Umbilical cord (tissue), 2 donors: Measurements from ENCODE around the gene FMN2. TPM values are rescaled to one million over a fixed set of nuclear protein-coding genes. Genes with fewer than 3 reads are reported as not detected.

Source experiments
- DNase-seq: peaks from one replicate; pipeline ENCODE4 v3.0.0-alpha.2; 2015; ENCODE audit warnings: low spot score
- total RNA-seq: library from RNA; depleted of rRNA; stranded (reverse); fragments of >200 nt; gene quantifications from one replicate; pipeline ENCODE4 v1.2.3, GENCODE V29; 2014; ENCODE audit warnings: low replicate concordance; ENCODE audit not compliant: insufficient read depth

Gene FMN2
- total RNA-seq, 1 donor from 2014 or later = 6.5 TPM

GRCh38 chr1:240420766-240421165, 329.1 kb downstream of the FMN2 start:
- DNase-seq = no peak

- DNase-seq = no peak
Measured at GRCh38 chr1:240423246-240423924, 331.7 kb downstream of the FMN2 start.

- DNase-seq = no peak
Measured at GRCh38 chr1:240424740-240425464, 333.2 kb downstream of the FMN2 start.

- DNase-seq = no peak
Measured at GRCh38 chr1:240426051-240426450, 334.4 kb downstream of the FMN2 start.

DNA sequence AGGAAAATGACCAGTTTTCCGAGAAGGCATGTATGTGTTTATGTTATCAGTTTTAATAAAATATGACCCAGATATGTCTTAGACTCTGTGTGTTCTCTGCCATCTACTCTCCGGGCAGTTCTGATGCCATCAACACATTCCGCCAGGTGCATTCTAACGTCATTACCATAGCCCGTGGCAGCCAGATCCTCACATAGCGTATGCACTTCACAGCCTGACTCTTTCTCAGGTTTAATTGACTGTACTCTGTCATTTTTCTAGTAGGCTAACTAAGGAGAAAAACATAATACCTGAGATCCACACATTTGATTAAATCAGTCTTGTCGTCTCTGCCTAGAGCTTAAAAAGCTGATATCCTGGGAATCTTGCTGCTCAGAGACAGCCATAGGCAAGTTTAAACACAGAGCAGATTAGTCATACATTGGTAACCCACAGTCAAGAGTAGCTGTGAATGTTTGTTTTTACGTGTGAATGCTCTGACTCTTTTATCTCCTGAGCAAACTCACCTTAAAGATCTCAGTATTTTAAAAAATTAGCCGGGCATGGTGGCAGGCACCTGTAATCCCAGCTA, 344.4 kb downstream of the FMN2 start:
- DNase-seq = no peak

GRCh38 chr1:240441669-240442068, 350.0 kb downstream of the FMN2 start:
- DNase-seq = no peak

DNA sequence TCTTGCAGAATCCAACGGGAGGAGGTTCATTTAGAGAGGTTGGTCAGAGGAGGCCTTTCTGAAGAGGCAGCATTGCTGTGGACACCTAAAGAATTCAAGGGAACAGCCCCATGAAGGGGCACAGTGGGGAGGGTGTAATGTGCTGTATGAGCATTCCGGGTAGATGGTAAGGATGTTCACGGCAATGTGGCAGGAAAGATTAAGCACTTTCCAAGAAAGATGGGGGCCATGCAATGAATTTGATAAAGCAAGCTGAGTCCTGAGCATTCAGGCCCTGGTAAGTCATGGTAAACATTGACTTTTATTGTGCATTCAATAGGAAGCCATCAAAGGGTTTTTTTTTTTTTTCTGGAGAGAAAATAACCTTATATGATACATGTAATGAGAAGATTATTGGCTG, 353.7 kb downstream of the FMN2 start:
- DNase-seq = no peak

- DNase-seq = no peak
Measured at GRCh38 chr1:240455228-240455821, 363.6 kb downstream of the FMN2 start.

- DNase-seq = no peak
Measured at GRCh38 chr1:240457203-240457602, 365.5 kb downstream of the FMN2 start.

GRCh38 chr1:240462277-240462676, 370.6 kb downstream of the FMN2 start:
- DNase-seq = no peak

DNA sequence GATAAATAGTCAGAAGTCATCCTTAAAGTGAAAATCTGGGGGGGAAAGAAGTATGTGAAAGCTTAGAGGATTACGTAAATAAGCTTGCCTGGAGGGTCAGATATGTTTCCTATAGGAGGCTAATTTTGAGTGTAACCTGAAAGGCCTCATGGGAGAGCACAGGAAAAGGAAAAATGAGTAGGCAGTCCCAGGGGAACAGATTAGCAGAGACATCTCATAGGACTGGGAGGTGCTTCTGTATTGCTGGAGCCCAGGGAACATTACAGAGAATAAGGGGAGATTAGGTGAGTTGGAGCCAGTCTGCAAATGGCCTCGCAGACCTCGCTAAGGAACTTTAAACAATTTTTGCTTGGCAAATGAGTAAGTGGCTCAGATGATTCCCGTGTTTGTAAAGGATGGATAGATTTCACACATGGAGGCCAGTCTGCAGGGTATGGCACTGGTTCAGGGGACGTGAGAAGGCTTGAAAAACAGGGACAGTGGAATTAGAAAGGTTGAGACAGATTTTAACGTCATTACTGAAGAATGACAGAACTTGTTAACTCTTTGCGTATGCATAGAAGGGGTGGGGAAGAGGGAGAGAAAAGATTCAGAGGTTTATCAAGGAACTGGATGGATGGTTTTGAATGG, 371.2 kb downstream of the FMN2 start:
- DNase-seq = no peak

DNA sequence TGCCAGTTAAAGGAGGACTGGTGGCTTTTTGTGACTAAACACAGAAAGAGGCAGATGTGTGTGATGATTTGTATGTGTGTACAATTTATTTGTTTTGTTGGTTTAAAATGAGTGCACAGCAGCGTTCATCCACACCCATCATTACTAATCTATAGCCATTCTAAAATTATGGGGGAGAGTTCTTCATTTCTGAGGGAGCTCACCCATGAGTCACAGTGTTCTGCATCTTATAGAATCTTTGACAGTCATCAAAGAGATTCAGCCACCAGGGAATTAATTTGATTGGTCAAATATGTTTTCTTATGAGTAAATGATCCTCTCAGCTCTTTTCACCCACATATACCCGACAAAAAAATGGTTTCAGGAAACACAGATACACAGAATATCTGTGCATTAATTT, 372.4 kb downstream of the FMN2 start:
- no peak for DNase-seq

GRCh38 chr1:240465531-240465940, 373.9 kb downstream of the FMN2 start:
- peak; percentile 30 for DNase-seq

DNA sequence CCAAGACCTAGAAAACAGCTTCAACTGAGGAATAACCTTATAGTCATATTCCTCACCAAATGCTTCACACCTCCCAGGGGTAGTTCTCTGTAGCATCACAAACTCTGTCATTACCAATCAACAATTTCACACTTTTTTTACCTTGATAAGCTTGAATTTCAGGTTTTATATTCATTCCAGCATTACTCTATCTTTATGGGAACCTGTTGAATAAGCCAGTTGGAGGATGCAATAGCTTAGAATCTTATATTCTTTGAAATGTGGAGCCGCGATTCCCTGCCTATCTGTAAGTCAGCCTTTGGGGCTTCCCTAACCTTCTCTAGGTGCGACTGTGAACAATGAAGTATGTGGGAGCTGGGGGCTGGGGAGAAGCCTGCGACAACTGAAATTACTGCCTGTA, 374.8 kb downstream of the FMN2 start:
- DNase-seq = no peak

GRCh38 chr1:240467895-240468294, 376.2 kb downstream of the FMN2 start:
- no peak for DNase-seq

GRCh38 chr1:240468656-240469055, 377.0 kb downstream of the FMN2 start:
- DNase-seq = no peak

GRCh38 chr1:240474133-240474614, 382.5 kb downstream of the FMN2 start:
- DNase-seq = no peak

GRCh38 chr1:240475832-240476231, 384.1 kb downstream of the FMN2 start:
- DNase-seq = no peak

GRCh38 chr1:240478536-240478935, 386.9 kb downstream of the FMN2 start:
- no peak for DNase-seq

DNA sequence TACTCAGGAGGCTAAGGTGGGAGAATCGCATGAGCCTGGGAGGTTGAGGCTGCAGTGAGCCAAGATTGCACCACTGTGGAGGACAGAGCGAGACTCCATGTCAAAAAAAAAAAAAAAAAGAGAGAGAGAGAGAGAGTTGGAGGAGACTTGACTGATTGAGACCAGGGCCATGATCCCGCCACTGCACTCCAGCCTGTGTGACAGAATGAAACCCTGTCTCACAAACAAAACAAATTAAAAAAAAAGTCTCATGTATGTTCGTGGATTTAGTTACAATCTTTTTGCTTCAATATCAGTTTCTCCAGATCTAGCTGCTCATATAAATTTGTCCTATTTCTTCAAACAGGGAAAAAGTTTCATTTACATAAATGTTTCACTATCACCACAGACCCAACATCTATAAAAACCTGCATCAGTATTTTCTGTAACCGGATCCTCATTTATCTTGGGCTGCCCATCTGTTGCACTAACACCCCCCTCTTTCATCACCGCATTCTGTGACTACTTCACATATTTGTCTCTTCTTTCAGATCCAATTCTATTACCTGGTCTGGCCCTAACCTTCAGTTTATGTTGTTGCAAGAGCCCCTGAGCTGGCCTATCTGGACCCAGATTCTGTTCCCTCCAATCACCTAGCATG, 393.2 kb downstream of the FMN2 start:
- DNase-seq = no peak

GRCh38 chr1:240486611-240487010, 394.9 kb downstream of the FMN2 start:
- no peak for DNase-seq
